AG09309 (cell line): Measurements from ENCODE around the gene RTP3.

Experiments used
- DNase-seq: peaks from one replicate; pipeline ENCODE4 v3.0.0-alpha.2; 2010; ENCODE audit warnings: low read depth
- H3K4me3 ChIP-seq: 2 replicates; pipeline ENCODE4 v1.5.1; 2011; ENCODE audit warnings: mild to moderate bottlenecking, low read depth, low read length, moderate library complexity; ENCODE audit not compliant: control insufficient read depth
- CTCF ChIP-seq: IDR thresholded peaks from 2 replicates; pipeline ENCODE4 v1.5.1; 2011; ENCODE audit warnings: mild to moderate bottlenecking, low read depth, low read length, inconsistent platforms; ENCODE audit not compliant: insufficient read depth, control insufficient read depth; ENCODE audit errors: missing control alignments

The RTP3 gene

DNA sequence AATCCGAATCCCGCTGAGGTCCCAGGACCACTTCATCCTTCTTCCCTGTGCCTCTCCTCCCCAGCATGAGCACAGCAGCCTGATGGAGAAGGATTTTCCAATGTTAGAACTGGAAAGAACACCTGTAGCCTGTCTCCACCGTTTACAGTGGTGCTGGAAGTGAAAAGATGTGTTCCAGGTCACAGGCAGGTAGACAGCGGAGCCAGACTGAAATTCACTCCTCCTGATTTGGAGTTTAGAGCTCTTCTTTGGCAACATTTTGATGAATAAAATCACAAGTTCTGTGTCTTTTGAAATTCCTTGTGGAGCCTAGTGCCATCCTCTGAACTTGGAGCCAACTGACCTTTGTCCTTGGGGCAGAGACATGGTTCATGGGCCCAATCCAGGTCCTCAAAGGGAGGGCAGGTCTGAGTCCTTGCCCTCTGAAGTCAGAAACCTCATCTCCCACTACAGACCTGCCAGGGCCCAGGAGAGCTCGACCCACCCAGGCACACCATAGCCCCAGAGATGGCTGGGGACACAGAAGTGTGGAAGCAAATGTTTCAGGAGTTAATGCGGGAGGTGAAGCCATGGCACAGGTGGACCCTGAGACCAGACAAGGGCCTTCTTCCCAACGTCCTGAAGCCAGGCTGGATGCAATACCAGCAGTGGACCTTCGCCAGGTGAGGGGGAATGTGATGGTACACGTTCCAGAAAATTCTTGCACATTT lies at the start of gene RTP3:
Gene RTP3 (plus strand): TSS at position 421 of the 710 bp plus-strand sequence. CDS start 87 bp downstream, at position 508.
- DNase-seq = no peak
- no peak within 1 kb of the TSS for H3K4me3 ChIP-seq
- no peak for TF ChIP-seq CTCF

- H3K4me3 ChIP-seq = no peak overlapping the region
- TF ChIP-seq CTCF = no peak
- no peak for DNase-seq
These were observed 49.1 kb upstream of the RTP3 start for GRCh38 chr3:46448721-46449120.

DNA sequence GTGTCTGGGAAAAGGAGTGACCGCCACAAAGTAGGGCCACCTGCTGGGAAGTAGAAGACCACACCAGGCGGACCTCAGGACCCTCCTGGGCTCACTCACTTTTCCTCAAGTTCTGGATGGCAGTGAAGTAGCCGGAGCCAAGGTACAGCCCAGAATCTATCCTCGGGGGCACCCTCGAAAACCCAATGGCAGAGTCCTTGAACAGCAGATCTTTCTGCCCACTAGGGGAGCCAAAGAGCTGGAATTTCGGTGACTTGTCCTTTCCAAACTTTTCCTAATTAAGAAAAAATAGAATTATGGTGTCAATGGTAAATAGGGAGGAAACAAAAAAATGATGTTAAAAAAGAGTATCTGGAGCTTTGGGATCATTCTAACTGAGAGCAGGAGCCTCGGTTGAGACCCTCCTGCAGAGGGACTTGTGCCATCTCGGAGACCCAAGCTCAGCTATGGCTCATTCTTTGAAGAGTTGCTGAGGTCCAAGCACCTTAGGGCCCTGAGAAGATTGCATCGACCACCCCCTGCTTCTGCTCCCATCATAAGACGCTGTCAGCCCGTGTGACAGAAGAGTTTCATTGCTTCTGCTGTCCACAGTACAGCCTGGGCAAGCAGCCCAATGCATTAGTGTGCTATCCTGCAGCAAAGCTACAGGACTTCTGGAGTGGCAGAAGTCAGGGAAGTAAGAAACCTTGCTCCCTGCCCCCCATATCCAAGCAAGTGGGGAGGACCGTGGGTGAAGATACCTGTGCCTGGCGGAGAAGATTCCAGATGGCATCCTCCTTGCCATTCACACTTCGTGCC lies 47.8 kb upstream of the RTP3 start:
- no peak for DNase-seq
- H3K4me3 ChIP-seq = no peak overlapping the region
- TF ChIP-seq CTCF = peak; percentile 71

DNA sequence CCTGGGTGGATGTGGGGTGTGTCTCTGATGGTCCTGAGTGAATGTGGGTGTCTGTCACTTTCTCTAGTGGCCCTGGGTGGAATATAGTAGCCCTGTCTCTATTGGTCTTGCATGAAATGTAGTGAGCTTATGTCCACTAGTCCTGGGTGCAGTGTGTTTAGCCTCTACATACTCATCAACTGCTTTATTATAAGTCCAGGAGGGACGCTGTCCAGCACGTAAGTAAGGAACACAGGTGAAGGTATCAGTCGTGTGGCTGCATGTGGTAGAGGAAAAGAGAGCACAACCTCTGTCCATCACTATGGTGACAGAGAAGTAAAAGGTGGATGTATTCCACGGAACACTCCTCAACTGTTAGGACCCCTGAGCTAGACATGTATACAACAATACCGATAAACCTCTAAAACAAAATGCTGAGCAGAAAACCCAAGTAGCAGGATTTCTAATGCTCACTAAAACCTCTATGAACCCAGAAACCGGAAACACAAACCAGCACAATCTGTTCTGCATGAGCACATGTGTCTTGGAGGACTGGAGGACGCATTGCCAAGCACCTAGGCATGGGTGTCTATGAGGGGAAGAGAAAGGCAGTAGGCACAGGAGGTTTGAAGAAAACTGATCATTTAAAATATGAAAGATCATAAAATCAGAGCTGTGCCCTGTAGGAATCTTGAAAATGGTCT lies 44.1 kb upstream of the RTP3 start:
- no peak for DNase-seq
- no peak for TF ChIP-seq CTCF
- H3K4me3 ChIP-seq = no peak overlapping the region

- DNase-seq = no peak
- no peak for TF ChIP-seq CTCF
- no peak overlapping the region for H3K4me3 ChIP-seq
These were observed 43.6 kb upstream of the RTP3 start for GRCh38 chr3:46454209-46454595.

- H3K4me3 ChIP-seq = no peak overlapping the region
- DNase-seq = no peak
- TF ChIP-seq CTCF = no peak
These were observed 43.2 kb upstream of the RTP3 start for GRCh38 chr3:46454606-46455005.
